Heart left ventricle (tissue), 13 donors: Measurements from ENCODE around the gene DAPK3.

Source experiments
- POLR2A ChIP-seq, 2 donors: fragments of 450-650 bp; IDR thresholded peaks; one replicate each; pipeline ENCODE4 v1.6.1; 2017; ENCODE audit warnings: antibody characterized with exemption in 2 of 2, mild to moderate bottlenecking in 2 of 2, moderate library complexity in 2 of 2
- TF ChIP-seq, protein P1 (sequence below), 12 donors: fragments of 200-600 bp; sonication (generic) in 4 of 12; IDR thresholded peaks; one replicate each; pipeline versions ENCODE4 v1.5.0 to v1.8.0; 2018 to 2022; ENCODE audit warnings: antibody characterized with exemption in 12 of 12, mild to moderate bottlenecking in 5 of 12
- donor health status: ischemic (EF 13 %, LVEDD 7.1; RV severe dilation, severe dysfunction).
- donor health status: DM: no; HTN: yes; CAD: no.
- donor health status: DM: no; HTN: no; CAD: no.
- donor health status: ischemic (EF 25% LVEDD 6.9; RV normal size, moderate dysfunction).
- donor health status: ischemic (EF 25% LVEDD 5.7; RV mildly dilated, moderate dysfunction).
- donor health status: ischemic (EF 35%, LVEDD 5.7; RV mildly dilated, moderate dysfunction).
- donor health status: nonischemic (EF 11% LVEDD 7.7; RV severe dilation, severe dysfunction).
- donor health status: DM: yes; HTN: yes; CAD: no.
- donor health status: PGD.
- donor health status: ischemic (EF 29% LVEDD 5.4; RV normal size, mild dysfunction).
- donor health status: nonischemic (EF 23%, LVEDD 6.1; RV moderate dilation, normal function).

DNA sequence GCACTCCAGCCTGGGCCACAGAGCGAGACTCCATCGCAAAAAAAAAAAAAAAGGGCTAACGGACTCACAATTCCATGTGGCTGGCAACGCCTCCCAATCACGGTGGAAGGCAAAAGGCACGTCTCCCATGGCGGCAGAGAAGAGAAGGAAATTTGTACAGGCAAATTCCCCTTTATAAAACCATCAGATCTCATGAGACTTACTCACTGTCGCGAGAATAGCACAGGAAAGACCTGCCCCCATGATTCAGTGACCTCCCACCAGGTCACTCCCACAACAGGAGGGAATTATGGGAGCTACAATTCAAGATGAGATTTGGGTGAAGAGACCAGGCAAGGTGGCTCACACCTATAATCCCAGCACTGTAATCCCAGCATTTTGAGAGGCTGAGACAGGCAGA is 56.7 kb downstream of the DAPK3 start:
- TF ChIP-seq POLR2A (IDR thresholded peaks at IDR 0.05) = no peak
- TF ChIP-seq, protein P1, sequence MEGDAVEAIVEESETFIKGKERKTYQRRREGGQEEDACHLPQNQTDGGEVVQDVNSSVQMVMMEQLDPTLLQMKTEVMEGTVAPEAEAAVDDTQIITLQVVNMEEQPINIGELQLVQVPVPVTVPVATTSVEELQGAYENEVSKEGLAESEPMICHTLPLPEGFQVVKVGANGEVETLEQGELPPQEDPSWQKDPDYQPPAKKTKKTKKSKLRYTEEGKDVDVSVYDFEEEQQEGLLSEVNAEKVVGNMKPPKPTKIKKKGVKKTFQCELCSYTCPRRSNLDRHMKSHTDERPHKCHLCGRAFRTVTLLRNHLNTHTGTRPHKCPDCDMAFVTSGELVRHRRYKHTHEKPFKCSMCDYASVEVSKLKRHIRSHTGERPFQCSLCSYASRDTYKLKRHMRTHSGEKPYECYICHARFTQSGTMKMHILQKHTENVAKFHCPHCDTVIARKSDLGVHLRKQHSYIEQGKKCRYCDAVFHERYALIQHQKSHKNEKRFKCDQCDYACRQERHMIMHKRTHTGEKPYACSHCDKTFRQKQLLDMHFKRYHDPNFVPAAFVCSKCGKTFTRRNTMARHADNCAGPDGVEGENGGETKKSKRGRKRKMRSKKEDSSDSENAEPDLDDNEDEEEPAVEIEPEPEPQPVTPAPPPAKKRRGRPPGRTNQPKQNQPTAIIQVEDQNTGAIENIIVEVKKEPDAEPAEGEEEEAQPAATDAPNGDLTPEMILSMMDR (IDR thresholded peaks at IDR 0.05) = no peak
